Measurements from ENCODE around the gene MEPE. TPM values are rescaled to one million over a fixed set of nuclear protein-coding genes. Genes with fewer than 3 reads are reported as not detected.

Gene MEPE, protein sequence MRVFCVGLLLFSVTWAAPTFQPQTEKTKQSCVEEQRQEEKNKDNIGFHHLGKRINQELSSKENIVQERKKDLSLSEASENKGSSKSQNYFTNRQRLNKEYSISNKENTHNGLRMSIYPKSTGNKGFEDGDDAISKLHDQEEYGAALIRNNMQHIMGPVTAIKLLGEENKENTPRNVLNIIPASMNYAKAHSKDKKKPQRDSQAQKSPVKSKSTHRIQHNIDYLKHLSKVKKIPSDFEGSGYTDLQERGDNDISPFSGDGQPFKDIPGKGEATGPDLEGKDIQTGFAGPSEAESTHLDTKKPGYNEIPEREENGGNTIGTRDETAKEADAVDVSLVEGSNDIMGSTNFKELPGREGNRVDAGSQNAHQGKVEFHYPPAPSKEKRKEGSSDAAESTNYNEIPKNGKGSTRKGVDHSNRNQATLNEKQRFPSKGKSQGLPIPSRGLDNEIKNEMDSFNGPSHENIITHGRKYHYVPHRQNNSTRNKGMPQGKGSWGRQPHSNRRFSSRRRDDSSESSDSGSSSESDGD
- polyA plus RNA-seq (2012; ENCODE audit: insufficient read depth, insufficient read length, low read depth) = not detected

DNA sequence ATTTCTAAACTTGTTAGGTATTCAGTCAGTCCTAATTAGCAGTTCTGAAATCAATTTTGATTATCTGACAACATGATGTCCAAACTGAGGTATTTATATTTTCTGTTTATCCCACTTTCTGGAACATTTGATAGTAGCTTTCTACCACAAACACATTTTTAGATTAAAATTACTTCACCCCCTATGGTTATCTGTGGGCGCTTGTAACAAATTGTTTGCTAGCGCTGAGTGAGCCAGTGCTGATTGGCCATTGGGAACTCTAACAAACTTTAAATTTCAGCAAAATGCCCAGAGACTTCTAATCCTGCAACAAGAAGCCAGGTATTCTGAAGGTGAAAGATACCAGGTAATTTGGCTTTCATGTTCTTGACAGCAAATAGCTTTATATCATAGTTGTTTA, at the start of gene MEPE:
Gene MEPE, plus strand, starts transcription at position 301 of the 400 bp plus-strand sequence. CDS start 1,746 bp downstream, outside the sequence.
- Histone ChIP-seq H3K36me3 (no peaks in the 10 kb centered on the region), H3K4me1 (peaks cover 3% of the 10 kb centered on the region; the same call in 1 of the 2 replicates), H3K27me3 (no peaks in the 10 kb centered on the region), H3K4me3 (ENCODE audit: low read depth, low read length) (no peak within 1 kb of the TSS), H3K9me3 (no peaks in the 10 kb centered on the region)
- TF ChIP-seq, protein P1, sequence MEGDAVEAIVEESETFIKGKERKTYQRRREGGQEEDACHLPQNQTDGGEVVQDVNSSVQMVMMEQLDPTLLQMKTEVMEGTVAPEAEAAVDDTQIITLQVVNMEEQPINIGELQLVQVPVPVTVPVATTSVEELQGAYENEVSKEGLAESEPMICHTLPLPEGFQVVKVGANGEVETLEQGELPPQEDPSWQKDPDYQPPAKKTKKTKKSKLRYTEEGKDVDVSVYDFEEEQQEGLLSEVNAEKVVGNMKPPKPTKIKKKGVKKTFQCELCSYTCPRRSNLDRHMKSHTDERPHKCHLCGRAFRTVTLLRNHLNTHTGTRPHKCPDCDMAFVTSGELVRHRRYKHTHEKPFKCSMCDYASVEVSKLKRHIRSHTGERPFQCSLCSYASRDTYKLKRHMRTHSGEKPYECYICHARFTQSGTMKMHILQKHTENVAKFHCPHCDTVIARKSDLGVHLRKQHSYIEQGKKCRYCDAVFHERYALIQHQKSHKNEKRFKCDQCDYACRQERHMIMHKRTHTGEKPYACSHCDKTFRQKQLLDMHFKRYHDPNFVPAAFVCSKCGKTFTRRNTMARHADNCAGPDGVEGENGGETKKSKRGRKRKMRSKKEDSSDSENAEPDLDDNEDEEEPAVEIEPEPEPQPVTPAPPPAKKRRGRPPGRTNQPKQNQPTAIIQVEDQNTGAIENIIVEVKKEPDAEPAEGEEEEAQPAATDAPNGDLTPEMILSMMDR (IDR thresholded peaks at IDR 0.05; ENCODE audit: low read depth, low read length) = no peak
- no peak for DNase-seq

DNA sequence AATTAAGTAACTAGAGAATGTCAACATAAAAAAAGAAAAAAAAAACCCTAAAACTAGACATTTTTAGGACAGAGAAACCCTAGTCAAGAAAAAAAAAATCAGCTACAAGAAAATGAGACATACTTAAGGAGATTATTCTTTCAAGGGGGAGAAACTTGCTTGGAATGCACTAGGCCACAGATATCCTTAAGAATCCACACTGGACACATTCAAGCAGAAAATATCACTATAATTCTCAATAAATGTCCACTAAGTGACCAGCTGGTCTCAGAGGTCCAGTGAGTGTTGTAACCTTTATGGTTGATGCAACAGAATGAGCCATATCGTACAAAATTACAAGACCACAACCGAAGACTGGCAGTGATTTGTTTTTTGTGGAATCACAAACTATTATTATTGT, 49.0 kb upstream of the MEPE start:
- H3K4me3 ChIP-seq (ENCODE audit: low read depth, low read length) = no peak overlapping the region
- no peaks in the 10 kb centered on the region for H3K27me3 ChIP-seq
- TF ChIP-seq, protein P1 (IDR thresholded peaks at IDR 0.05; ENCODE audit: low read depth, low read length) = no peak
- DNase-seq = no peak
- H3K9me3 ChIP-seq = no peaks in the 10 kb centered on the region; the same call in 1 of the 2 replicates
- no peaks in the 10 kb centered on the region for H3K4me1 ChIP-seq
- H3K36me3 ChIP-seq = no peaks in the 10 kb centered on the region

DNA sequence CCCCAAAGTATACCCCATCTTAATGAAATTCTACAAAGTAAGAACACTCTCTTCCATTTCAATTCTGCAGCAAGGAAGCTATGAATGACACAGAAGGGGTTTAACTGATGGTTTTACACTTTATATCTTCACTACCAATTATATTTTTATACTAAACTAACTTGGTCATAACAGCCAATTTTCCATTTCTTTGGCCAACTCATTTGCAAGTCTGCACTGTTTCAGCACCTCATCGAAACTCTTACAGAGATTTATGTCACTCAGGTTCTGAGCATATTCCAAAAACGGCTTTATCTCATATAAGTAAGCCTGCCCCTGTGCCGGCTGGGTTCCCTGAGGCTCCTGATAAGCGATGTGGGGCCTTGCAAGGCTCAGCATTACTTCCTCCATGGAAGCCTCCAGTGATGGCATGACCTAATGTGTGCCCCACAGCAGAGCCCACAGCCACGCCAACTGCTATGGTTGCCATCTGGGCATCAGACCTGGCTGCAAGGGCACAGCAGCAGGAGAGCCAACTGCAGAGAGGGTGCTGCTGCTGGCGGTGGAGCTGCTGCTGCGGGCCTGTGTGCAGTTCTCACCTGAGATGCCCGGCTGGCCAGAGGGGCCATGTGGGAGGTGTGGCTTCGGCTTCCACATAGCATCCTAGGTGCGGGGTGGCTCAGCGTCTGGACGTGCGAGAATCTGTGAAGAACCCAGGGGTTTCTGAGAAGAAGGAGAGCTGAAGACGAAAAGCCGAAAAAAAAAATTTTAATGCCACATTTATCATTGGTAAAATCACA, 46.8 kb upstream of the MEPE start:
- no peaks in the 10 kb centered on the region for H3K4me1 ChIP-seq
- no peaks in the 10 kb centered on the region for H3K27me3 ChIP-seq
- no peak for DNase-seq
- TF ChIP-seq, protein P1 (IDR thresholded peaks at IDR 0.05; ENCODE audit: low read depth, low read length) = no peak
- no peaks in the 10 kb centered on the region; the same call in 1 of the 2 replicates for H3K9me3 ChIP-seq
- no peaks in the 10 kb centered on the region for H3K36me3 ChIP-seq
- no peak overlapping the region for H3K4me3 ChIP-seq (ENCODE audit: low read depth, low read length)

DNA sequence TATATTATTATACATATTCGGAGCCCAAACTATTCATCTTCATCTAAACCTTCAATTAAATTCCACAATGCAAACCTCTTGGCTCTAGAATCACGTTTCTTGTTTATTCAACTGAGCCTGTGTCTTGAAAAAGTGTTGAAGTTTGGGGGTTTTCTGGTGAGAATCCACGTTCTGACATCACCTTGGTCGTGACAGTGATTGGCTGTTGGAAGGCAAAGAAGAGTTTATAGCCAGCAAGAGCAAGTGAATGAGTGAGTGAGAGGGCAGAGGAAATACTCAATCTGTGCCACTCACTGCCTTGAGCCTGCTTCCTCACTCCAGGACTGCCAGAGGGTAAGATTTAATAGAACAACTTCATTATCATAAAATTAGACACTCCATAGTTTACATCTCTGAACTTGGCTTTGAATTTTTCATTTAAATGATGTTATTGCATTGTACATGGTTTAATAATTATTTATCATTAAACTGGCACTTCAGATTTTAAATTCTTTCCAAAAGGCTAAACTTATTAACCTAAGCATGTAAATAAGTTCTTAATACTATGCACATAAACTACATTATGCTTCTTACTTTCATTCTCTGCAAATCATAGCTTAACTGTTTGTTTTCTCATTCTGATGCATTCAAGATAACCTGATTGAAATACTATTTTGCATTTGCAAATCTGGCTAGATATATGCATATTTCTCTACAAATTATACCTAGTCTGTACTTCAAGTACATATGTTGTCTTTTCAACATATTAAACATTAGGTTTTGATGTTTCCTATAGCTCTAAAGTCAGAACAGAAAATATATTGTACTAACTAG, 33.3 kb upstream of the MEPE start, which contains the start of gene IBSP:
Gene IBSP, plus strand, starts transcription at position 254 of the 813 bp plus-strand sequence. CDS start 2,808 bp downstream, outside the sequence.
- H3K27me3 ChIP-seq = no peaks in the 10 kb centered on the region

DNA sequence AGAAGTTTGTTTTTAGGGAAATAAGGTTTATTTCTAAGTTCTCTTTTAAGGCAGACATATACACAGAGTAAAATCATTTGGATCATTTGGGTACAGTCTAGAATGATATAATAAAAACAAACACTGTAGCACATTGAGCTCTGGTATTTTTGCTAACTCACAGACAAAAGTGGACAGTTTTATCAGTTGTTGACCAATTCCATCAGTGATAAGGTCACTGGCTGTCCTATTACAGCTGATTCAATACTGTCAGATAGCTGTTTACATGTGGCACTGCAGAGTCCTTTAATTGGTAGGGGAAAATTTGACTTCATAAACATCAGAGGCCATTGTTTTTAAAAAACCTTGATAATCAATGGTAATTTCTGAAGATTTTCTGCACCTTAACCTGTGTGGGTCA, 29.9 kb upstream of the MEPE start:
- Histone ChIP-seq H3K36me3 (no peaks in the 10 kb centered on the region), H3K4me1 (no peaks in the 10 kb centered on the region), H3K4me3 (ENCODE audit: low read depth, low read length) (no peak overlapping the region), H3K9me3 (no peaks in the 10 kb centered on the region), H3K27me3 (0 out of 2 replicates have a peak, but pooled peaks cover 2% of the 10 kb centered on the region)
- DNase-seq = no peak
- TF ChIP-seq, protein P1 (IDR thresholded peaks at IDR 0.05; ENCODE audit: low read depth, low read length) = no peak

More for the DNA sequence above, 33.3 kb upstream of the MEPE start, which contains the start of gene IBSP:
- no peaks in the 10 kb centered on the region for H3K36me3 ChIP-seq
- H3K9me3 ChIP-seq = no peaks in the 10 kb centered on the region
- no peak for DNase-seq
- H3K4me3 ChIP-seq (ENCODE audit: low read depth, low read length) = no peak within 1 kb of the TSS
- no peaks in the 10 kb centered on the region for H3K4me1 ChIP-seq
- TF ChIP-seq, protein P1 (IDR thresholded peaks at IDR 0.05; ENCODE audit: low read depth, low read length) = no peak

Measured in BE2C (cell line).